IMR-90 (cell line): ENCODE results near the gene TOP3B. TPM values are rescaled to one million over a fixed set of nuclear protein-coding genes. Genes with fewer than 3 reads are reported as not detected.

Experiments used
- ATAC-seq: fragments of 200-7000 bp; cut with Tn5 transposase; 2 replicates; pipeline ENCODE4 v1.9.1; 2020; ENCODE audit warnings: low read depth, mild to moderate bottlenecking, moderate library complexity
- BruUV-seq: library from RNA; stranded (reverse); fragments of 400-500 nt; replicated peaks from 2 replicates; lab custom pipeline; 2021; lab: Mats Ljungman, UMichigan
- CTCF ChIA-PET: fragments of 300-600 bp; formaldehyde crosslinking; extraction: SDS; loops from one replicate; lab custom pipeline; 2021; ENCODE audit warnings: antibody characterized with exemption; lab: Yijun Ruan, JAX
- POLR2A ChIA-PET: fragments of 300-600 bp; sonication (Branson Sonifier 250); formaldehyde crosslinking; loops from one replicate; lab custom pipeline; 2022; ENCODE audit warnings: antibody characterized with exemption; ENCODE audit not compliant: unreplicated experiment; lab: Charles Lee
- DNase-seq: peaks from one replicate; pipeline ENCODE4 v3.0.0; 2013
- H2AFZ ChIP-seq: replicated peaks from 2 replicates; pipeline ENCODE3; 2013; ENCODE audit warnings: low read length, mild to moderate bottlenecking; ENCODE audit not compliant: poor library complexity
- H2AK5ac ChIP-seq: 2 replicates; pipeline ENCODE4 v1.6.1; 2013; ENCODE audit warnings: low read depth, low read length, inconsistent platforms
- H2AK9ac ChIP-seq: replicated peaks from 2 replicates; pipeline ENCODE3; 2013; ENCODE audit warnings: mild to moderate bottlenecking, low read depth, low read length, moderate library complexity; ENCODE audit not compliant: poor library complexity
- H2BK120ac ChIP-seq: 2 replicates; pipeline ENCODE4 v1.6.1; 2013; ENCODE audit warnings: low read depth, low read length, inconsistent platforms
- H2BK15ac ChIP-seq: 3 replicates; pipeline ENCODE4 v1.6.1; 2013; ENCODE audit warnings: low read depth, low read length, inconsistent platforms
- H2BK20ac ChIP-seq: 2 replicates; pipeline ENCODE4 v1.6.1; 2013; ENCODE audit warnings: low read depth, mild to moderate bottlenecking, inconsistent platforms, low read length, moderate library complexity
- H2BK5ac ChIP-seq: 2 replicates; pipeline ENCODE4 v1.6.1; 2013; ENCODE audit warnings: mild to moderate bottlenecking, low read depth, low read length, inconsistent platforms; ENCODE audit not compliant: poor library complexity, severe bottlenecking
- H3K14ac ChIP-seq: replicated peaks from 2 replicates; pipeline ENCODE4 v1.6.1; 2013; ENCODE audit warnings: low read depth, low read length, inconsistent platforms
- H3K18ac ChIP-seq: 2 replicates; pipeline ENCODE4 v1.6.1; 2013; ENCODE audit warnings: low read depth, low read length, control low read depth
- H3K23ac ChIP-seq: 2 replicates; pipeline ENCODE4 v1.6.1; 2013; ENCODE audit warnings: low read depth, low read length, inconsistent platforms
- H3K27ac ChIP-seq: 2 replicates; pipeline ENCODE4 v1.5.1; 2013; ENCODE audit warnings: mild to moderate bottlenecking, control low read depth, low read length; ENCODE audit not compliant: insufficient read depth
- H3K27me3 ChIP-seq: 2 replicates; pipeline ENCODE4 v1.6.1; 2013; ENCODE audit warnings: low read length; ENCODE audit not compliant: control insufficient read depth, insufficient read depth
- H3K36me3 ChIP-seq: 2 replicates; pipeline ENCODE4 v1.6.1; 2013; ENCODE audit warnings: low read length, mixed read lengths; ENCODE audit not compliant: control insufficient read depth, insufficient read depth
- H3K4ac ChIP-seq: 2 replicates; pipeline ENCODE4 v1.6.1; 2013; ENCODE audit warnings: low read depth, low read length, inconsistent platforms
- H3K4me1 ChIP-seq: 2 replicates; pipeline ENCODE4 v1.6.1; 2013; ENCODE audit warnings: low read length, mixed read lengths; ENCODE audit not compliant: control insufficient read depth, insufficient read depth
- H3K4me2 ChIP-seq: 2 replicates; pipeline ENCODE4 v1.6.1; 2013; ENCODE audit warnings: low read depth, mild to moderate bottlenecking, control low read depth, low read length, moderate library complexity
- H3K4me3 ChIP-seq: 2 replicates; pipeline ENCODE4 v1.5.1; 2013; ENCODE audit warnings: low read depth, mild to moderate bottlenecking, control low read depth, low read length, moderate library complexity; ENCODE audit not compliant: insufficient read depth
- H3K56ac ChIP-seq: 2 replicates; pipeline ENCODE4 v1.6.1; 2013; ENCODE audit warnings: low read length, inconsistent platforms; ENCODE audit not compliant: insufficient read depth; ENCODE audit errors: extremely low read depth
- H3K79me1 ChIP-seq, 2 experiments: 2 replicates each; pipeline ENCODE4 v1.6.1; 2013; ENCODE audit warnings: low read length in 2 of 2, inconsistent platforms in 1 of 2, low read depth in 1 of 2
- H3K9ac ChIP-seq: 2 replicates; pipeline ENCODE4 v1.6.1; 2013; ENCODE audit warnings: low read depth, low read length, control low read depth
- H3K9me1 ChIP-seq: 2 replicates; pipeline ENCODE4 v1.6.1; 2013; ENCODE audit warnings: low read length, inconsistent platforms; ENCODE audit not compliant: insufficient read depth
- H3K9me3 ChIP-seq: 2 replicates; pipeline ENCODE4 v1.6.1; 2013; ENCODE audit warnings: low read length; ENCODE audit not compliant: control insufficient read depth, insufficient read depth
- H4K20me1 ChIP-seq: 2 replicates; pipeline ENCODE4 v1.6.1; 2013; ENCODE audit warnings: low read length, inconsistent platforms; ENCODE audit not compliant: insufficient read depth
- H4K5ac ChIP-seq: 2 replicates; pipeline ENCODE4 v1.6.1; 2013; ENCODE audit warnings: mild to moderate bottlenecking, low read depth, low read length, control low read depth
- H4K8ac ChIP-seq, 2 experiments: 2 replicates each; pipeline ENCODE4 v1.6.1; 2013; ENCODE audit warnings: low read depth in 2 of 2, low read length in 2 of 2, control low read depth in 1 of 2, inconsistent platforms in 1 of 2
- H4K91ac ChIP-seq: 2 replicates; pipeline ENCODE4 v1.6.1; 2013; ENCODE audit warnings: low read depth, low read length, inconsistent platforms; ENCODE audit not compliant: insufficient read depth
- BHLHE40 ChIP-seq: fragments of 150-350 bp; IDR thresholded peaks from 2 replicates; pipeline ENCODE4 v1.6.1; 2016; ENCODE audit warnings: mild to moderate bottlenecking, low read depth, low read length
- CEBPB ChIP-seq: IDR thresholded peaks from 2 replicates; pipeline ENCODE4 v1.6.1; 2012; ENCODE audit warnings: low read depth, low read length, improper control_type of control experiment
- CHD1 ChIP-seq: IDR thresholded peaks from 2 replicates; pipeline ENCODE4 v1.6.1; 2012; ENCODE audit warnings: low read depth, low read length, improper control_type of control experiment
- FOS ChIP-seq: fragments of 150-350 bp; IDR thresholded peaks from 2 replicates; pipeline ENCODE4 v1.6.1; 2016; ENCODE audit warnings: low read depth, low read length
- MAFK ChIP-seq: IDR thresholded peaks from 2 replicates; pipeline ENCODE4 v1.6.1; 2012; ENCODE audit warnings: low read depth, low read length, improper control_type of control experiment
- MAZ ChIP-seq: IDR thresholded peaks from 2 replicates; pipeline ENCODE4 v1.6.1; 2012; ENCODE audit warnings: low read depth, mild to moderate bottlenecking, low read length, improper control_type of control experiment, moderate library complexity, borderline replicate concordance
- NFE2L2 ChIP-seq: fragments of 150-350 bp; IDR thresholded peaks from 2 replicates; pipeline ENCODE4 v1.6.1; 2016; ENCODE audit warnings: low read depth, mild to moderate bottlenecking, low read length
- POLR2A ChIP-seq: IDR thresholded peaks from 2 replicates; pipeline ENCODE4 v1.6.1; 2012; ENCODE audit warnings: mild to moderate bottlenecking, low read depth, low read length
- RAD21 ChIP-seq: IDR thresholded peaks from 2 replicates; pipeline ENCODE4 v1.6.1; 2012; ENCODE audit warnings: low read length, improper control_type of control experiment
- RCOR1 ChIP-seq: IDR thresholded peaks from 2 replicates; pipeline ENCODE4 v1.6.1; 2012; ENCODE audit warnings: mild to moderate bottlenecking, low read length, improper control_type of control experiment; ENCODE audit not compliant: insufficient replicate concordance
- RFX5 ChIP-seq: IDR thresholded peaks from 2 replicates; pipeline ENCODE4 v1.8.0; 2012; ENCODE audit warnings: low read depth, mild to moderate bottlenecking, low read length, moderate library complexity
- SMC3 ChIP-seq: fragments of 150-350 bp; IDR thresholded peaks from 2 replicates; pipeline ENCODE4 v1.6.1; 2016; ENCODE audit warnings: low read depth, mild to moderate bottlenecking, antibody characterized with exemption, low read length, moderate library complexity
- WGBS, 2 experiments: methylation state at CpG; one replicate each; pipeline versions ENCODE4 v1.1.5 to v1.1.7; 2013; ENCODE audit warnings: missing lambda C conversion rate in 2 of 2; ENCODE audit not compliant: insufficient read length in 1 of 2; ENCODE audit errors: extremely low coverage in 2 of 2; 5-methylcytosine and 5-hydroxymethylcytosine counted together
- dilution Hi-C: fragments of 300-500 bp; cut with HindIII; formaldehyde crosslinking; loops from one replicate; pipeline ENCODE4 v1.14.3; 2018; ENCODE audit warnings: low sequenced_read_pairs; ENCODE audit not compliant: unreplicated experiment
- in situ Hi-C: fragments of 300-500 bp; cut with MboI; formaldehyde crosslinking; loops from 3 replicates; pipeline ENCODE4 v1.14.3; 2019; ENCODE audit warnings: low sequenced_read_pairs, inconsistent platforms, mixed read lengths
- intact Hi-C: fragments of 100-400 bp; cut with micrococcal nuclease; formaldehyde crosslinking; loops from 2 replicates; pipeline ENCODE4 v1.10.0; 2022
- polyA plus RNA-seq, 3 experiments: library from polyadenylated mRNA; depleted of rRNA; stranded (reverse); fragments of >200 nt; gene quantifications; 2 replicates each; pipeline ENCODE4 v1.2.3, GENCODE V29; 2012; ENCODE audit warnings: low replicate concordance in 1 of 3
- total RNA-seq: library from RNA; depleted of rRNA; stranded (reverse); fragments of >200 nt; gene quantifications from 2 replicates; pipeline ENCODE4 v1.2.3, GENCODE V29; 2012
- TF ChIP-seq, protein P1 (sequence below): fragments of 150-350 bp; IDR thresholded peaks from 2 replicates; pipeline ENCODE4 v1.6.1; 2017; ENCODE audit warnings: mild to moderate bottlenecking, antibody characterized with exemption, low read length, low read depth
- TF ChIP-seq, protein P2 (sequence below): fragments of 150-350 bp; IDR thresholded peaks from 2 replicates; pipeline ENCODE4 v1.6.1; 2016; ENCODE audit warnings: low read depth, mild to moderate bottlenecking, low read length, moderate library complexity, borderline replicate concordance
- TF ChIP-seq, protein P3 (sequence below): conservative IDR thresholded peaks from 2 replicates; pipeline ENCODE4 v1.5.1; 2012; ENCODE audit warnings: mild to moderate bottlenecking, low read depth, low read length, improper control_type of control experiment

TOP3B gene
- total and polyA plus RNA-seq, 2 of the 4 experiments (the other 2 are of a cell fraction) = 23.0 to 23.5 TPM

DNA sequence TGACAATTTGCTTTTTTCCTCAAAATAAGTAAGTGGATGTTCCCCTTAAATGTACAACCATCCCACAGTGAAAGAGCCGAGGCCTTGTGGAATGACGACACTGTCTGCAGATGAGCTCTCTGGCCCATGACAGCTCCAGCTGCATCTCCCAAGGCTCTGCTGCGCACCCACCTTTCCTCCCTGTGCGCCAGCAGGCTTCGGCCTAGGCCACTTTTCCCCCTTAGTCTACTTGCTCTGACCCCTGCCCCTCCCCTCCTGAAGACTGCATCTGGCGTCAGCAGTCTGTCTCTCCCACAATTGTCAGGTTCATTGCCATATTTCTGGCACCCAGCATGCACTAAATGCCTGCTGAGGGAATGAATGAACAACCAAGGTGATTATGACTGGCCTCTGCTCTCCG lies 2.0 kb downstream of the TOP3B start:
- TSS peak; percentile 8 for BruUV-seq
- no peak overlapping the region for H4K8ac ChIP-seq
- peaks cover 40 to 63% of the 10 kb centered on the region in 2 experiments for H3K79me1 ChIP-seq
- no peak overlapping the region for H3K4me2 ChIP-seq
- POLR2A ChIA-PET = no interaction called here
- H3K4me1 ChIP-seq = peaks cover 2% of the 10 kb centered on the region; the same call in 1 of the 2 replicates
- CTCF ChIA-PET = no interaction called here
- H2BK120ac ChIP-seq = no peak overlapping the region
- H3K23ac ChIP-seq = no peak overlapping the region
- H3K27ac ChIP-seq = no peak overlapping the region
- H4K20me1 ChIP-seq = peaks cover 25% of the 10 kb centered on the region
- peaks cover 13% of the 10 kb centered on the region for H3K9me1 ChIP-seq
- dilution Hi-C loops (no loop called here), in situ Hi-C loops (no loop called here), intact Hi-C loops (loop anchor here (10.0 kb wide), 1 partner anchor 174 kb away; no protein-coding TSS in a partner anchor)
- H2BK15ac ChIP-seq = no peak overlapping the region
- H4K91ac ChIP-seq = no peak overlapping the region
- H4K5ac ChIP-seq = no peak overlapping the region
- H2AK5ac ChIP-seq = no peak overlapping the region
- DNase-seq (no peak), ATAC-seq (no peak)
- H2BK20ac ChIP-seq = no peak overlapping the region
- no peak overlapping the region for H3K18ac ChIP-seq
- H2BK5ac ChIP-seq = no peak overlapping the region
- no peak overlapping the region for H2AK9ac ChIP-seq
- H3K36me3 ChIP-seq = peaks cover 9% of the 10 kb centered on the region
- no peak overlapping the region for H3K4me3 ChIP-seq
- no peak overlapping the region for H2AFZ ChIP-seq
- H3K56ac ChIP-seq = no peak overlapping the region
- WGBS, 2 experiments = 88% methylated on average over 4 of the region's 7 CpGs; no CpG with 5 or more reads in 1 of the 2 experiments
- H3K4ac ChIP-seq = no peak overlapping the region
- no peak overlapping the region for H3K14ac ChIP-seq
- H3K9me3 ChIP-seq = no peaks in the 10 kb centered on the region
- H3K9ac ChIP-seq = no peak overlapping the region
- no peaks in the 10 kb centered on the region for H3K27me3 ChIP-seq
- TF ChIP-seq, protein P1, sequence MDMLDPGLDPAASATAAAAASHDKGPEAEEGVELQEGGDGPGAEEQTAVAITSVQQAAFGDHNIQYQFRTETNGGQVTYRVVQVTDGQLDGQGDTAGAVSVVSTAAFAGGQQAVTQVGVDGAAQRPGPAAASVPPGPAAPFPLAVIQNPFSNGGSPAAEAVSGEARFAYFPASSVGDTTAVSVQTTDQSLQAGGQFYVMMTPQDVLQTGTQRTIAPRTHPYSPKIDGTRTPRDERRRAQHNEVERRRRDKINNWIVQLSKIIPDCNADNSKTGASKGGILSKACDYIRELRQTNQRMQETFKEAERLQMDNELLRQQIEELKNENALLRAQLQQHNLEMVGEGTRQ = no peak
- TF ChIP-seq SMC3 = no peak
- TF ChIP-seq NFE2L2 = no peak
- TF ChIP-seq RAD21 = no peak
- no peak for TF ChIP-seq MAFK
- TF ChIP-seq RCOR1 = no peak
- TF ChIP-seq RFX5 = no peak
- TF ChIP-seq, protein P2, sequence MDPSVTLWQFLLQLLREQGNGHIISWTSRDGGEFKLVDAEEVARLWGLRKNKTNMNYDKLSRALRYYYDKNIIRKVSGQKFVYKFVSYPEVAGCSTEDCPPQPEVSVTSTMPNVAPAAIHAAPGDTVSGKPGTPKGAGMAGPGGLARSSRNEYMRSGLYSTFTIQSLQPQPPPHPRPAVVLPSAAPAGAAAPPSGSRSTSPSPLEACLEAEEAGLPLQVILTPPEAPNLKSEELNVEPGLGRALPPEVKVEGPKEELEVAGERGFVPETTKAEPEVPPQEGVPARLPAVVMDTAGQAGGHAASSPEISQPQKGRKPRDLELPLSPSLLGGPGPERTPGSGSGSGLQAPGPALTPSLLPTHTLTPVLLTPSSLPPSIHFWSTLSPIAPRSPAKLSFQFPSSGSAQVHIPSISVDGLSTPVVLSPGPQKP = no peak
- TF ChIP-seq FOS = no peak
- TF ChIP-seq CEBPB = no peak
- no peak for TF ChIP-seq BHLHE40
- TF ChIP-seq MAZ = no peak
- TF ChIP-seq, protein P3, sequence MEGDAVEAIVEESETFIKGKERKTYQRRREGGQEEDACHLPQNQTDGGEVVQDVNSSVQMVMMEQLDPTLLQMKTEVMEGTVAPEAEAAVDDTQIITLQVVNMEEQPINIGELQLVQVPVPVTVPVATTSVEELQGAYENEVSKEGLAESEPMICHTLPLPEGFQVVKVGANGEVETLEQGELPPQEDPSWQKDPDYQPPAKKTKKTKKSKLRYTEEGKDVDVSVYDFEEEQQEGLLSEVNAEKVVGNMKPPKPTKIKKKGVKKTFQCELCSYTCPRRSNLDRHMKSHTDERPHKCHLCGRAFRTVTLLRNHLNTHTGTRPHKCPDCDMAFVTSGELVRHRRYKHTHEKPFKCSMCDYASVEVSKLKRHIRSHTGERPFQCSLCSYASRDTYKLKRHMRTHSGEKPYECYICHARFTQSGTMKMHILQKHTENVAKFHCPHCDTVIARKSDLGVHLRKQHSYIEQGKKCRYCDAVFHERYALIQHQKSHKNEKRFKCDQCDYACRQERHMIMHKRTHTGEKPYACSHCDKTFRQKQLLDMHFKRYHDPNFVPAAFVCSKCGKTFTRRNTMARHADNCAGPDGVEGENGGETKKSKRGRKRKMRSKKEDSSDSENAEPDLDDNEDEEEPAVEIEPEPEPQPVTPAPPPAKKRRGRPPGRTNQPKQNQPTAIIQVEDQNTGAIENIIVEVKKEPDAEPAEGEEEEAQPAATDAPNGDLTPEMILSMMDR = no peak
- no peak for TF ChIP-seq CHD1
- no peak for TF ChIP-seq POLR2A
